ENCODE measurements around the gene TMEM250.

DNA sequence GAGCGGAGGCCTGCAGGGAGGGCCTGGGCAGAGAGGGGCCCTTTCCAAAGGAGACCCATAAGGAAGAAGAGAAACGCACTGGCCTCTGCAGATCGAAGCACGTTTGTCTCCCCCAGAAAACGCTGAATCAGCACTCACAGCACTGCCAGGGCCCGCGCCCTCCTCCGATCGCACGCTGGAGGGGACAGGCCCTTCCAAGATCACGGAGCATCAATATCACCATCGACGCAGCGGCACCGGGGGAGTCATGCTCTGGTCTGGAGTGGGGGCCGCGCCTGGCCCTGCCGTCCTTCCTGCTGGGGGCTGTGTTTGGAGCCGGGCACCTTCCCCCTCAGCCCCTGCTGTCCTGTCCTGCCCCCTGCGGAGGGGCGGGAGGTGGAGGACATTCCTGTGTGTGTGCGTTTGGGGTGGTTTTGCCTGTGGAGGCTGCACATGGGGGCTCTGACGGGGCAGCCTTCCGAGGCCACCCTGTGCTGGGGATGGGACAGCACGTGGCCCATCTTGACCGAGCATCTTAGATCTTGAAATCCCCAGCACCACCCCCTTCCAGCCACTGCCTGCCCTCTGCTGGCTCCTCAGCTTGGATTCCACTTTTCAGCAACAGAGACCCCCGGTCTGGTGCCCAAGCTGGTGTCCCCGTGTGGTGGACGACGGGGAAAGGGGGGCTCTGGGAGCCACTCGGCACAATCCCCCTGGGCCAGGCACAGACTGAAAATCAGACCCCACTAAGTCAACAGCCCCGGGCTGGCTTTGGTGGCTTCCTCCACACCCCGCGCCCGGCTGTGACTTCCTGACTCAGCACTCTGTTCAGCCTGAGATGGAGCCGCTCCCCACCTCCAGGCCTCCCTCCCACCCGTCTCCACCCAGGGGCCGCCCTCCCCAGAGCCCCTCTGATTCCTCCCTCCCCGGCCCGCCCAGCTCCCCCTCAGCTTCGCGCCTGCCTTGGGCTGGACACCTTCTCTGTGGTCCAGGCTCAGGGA is 8.3 kb downstream of the TMEM250 start:
- TF ChIP-seq KLF16 (IDR thresholded peaks at IDR 0.05), result no peak
- TF ChIP-seq PHF21A (IDR thresholded peaks at IDR 0.05; ENCODE audit: borderline replicate concordance, low read depth), result no peak
- TF ChIP-seq KDM1A (IDR thresholded peaks at IDR 0.05), result no peak
- no peak for TF ChIP-seq TCF7L2 (IDR thresholded peaks at IDR 0.05; ENCODE audit: low read depth, low read length)
- no peak for TF ChIP-seq SMARCA4 (IDR thresholded peaks at IDR 0.05)
- TF ChIP-seq DPF2 (IDR thresholded peaks at IDR 0.05), result no peak
- peak in 1 of 2 experiments; percentile 45; a peak in 3 of 4 replicates for TF ChIP-seq RAD21 (CRISPR knock-in tag; conservative IDR thresholded peaks at IDR 0.05 in 1 of 2, IDR thresholded peaks at IDR 0.05 in 1 of 2)
- no peak for TF ChIP-seq ZNF253 (CRISPR knock-in tag; conservative IDR thresholded peaks at IDR 0.05)
